Neuron (in vitro differentiated cells): ENCODE results near the gene MGMT.

ENCODE experiments used
- H2AFZ ChIP-seq: one replicate; pipeline ENCODE4 v1.6.1; 2013; ENCODE audit warnings: low read depth, mild to moderate bottlenecking, inconsistent platforms, low read length, moderate library complexity
- H3K27me3 ChIP-seq: one replicate; pipeline ENCODE4 v1.6.1; 2013; ENCODE audit warnings: low read length; ENCODE audit not compliant: insufficient read depth
- H3K36me3 ChIP-seq: one replicate; pipeline ENCODE4 v1.6.1; 2013; ENCODE audit warnings: low read length; ENCODE audit not compliant: insufficient read depth
- H3K4me1 ChIP-seq: one replicate; pipeline ENCODE4 v1.6.1; 2013; ENCODE audit warnings: low read length; ENCODE audit not compliant: insufficient read depth
- H3K4me3 ChIP-seq: 2 replicates; pipeline ENCODE4 v1.5.1; 2013; ENCODE audit warnings: mild to moderate bottlenecking, low read length, moderate library complexity
- H3K9me3 ChIP-seq: one replicate; pipeline ENCODE4 v1.6.1; 2013; ENCODE audit warnings: low read length

MGMT gene

DNA sequence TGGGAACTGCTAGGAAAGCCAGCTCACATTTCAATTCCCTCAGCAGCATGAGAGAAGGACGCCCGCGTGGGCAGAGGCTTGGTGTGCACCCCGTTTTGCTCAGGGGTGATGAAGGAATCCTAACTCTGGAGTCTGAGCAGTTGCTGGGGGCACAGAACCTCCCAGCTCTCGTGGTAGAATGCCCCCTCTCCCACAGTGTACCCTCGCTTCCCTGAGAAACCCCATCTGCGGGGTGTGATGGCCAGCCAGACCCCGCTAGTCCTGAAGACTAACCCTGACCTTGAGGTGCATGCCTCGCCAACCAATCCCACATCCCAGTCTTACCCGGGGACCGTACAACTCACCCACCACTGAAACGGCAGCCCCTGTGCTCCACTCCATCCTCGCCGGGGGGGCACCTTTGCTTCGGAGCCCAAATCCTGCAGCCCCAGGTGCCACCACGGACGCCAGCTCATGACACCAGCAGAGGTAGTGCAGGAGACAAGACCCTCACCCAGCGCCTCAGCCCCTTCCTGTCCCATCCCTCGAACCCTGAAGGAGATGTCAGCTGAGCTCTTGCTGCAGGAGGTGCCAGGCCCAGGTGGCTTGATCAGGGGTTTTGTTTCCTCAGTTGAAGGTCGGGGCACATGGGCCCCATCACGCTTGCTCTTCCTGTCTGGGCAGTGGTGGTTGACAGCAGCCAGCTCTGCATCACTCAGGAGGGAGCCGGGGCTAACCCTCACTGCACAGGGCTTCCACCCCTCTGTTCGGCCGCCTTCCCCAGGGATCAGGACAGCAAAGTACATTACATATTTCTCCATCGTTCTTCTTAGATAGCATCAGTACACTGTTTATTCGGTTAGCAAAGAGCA, 236.5 kb downstream of the MGMT start:
- H3K9me3 ChIP-seq = no peaks in the 10 kb centered on the region
- H3K4me1 ChIP-seq = no peaks in the 10 kb centered on the region
- no peaks in the 10 kb centered on the region for H3K27me3 ChIP-seq

DNA sequence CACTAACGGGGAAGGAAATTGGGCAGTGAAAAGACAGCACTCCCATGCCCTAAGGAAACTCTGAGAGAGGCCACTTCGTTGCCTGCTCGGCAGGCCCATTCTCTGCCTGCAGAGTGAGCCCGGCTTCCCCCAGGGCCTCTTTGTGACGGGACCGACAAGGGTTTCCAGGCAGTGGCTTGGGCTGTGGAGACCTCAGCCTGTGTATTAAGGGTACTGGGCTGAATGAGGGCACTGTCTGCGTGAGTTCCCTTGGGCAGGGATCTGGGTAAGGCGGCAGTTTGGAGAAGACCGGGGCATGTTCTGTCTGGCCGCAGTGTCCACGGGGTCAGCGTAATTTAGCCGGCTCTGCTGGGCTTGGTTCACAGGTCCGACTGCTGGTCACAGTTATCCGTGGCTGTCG, 237.2 kb downstream of the MGMT start:
- Histone ChIP-seq H3K27me3 (no peaks in the 10 kb centered on the region), H3K4me1 (no peaks in the 10 kb centered on the region), H3K4me3 (no peak overlapping the region), H2AFZ (no peak overlapping the region), H3K36me3 (no peaks in the 10 kb centered on the region), H3K9me3 (no peaks in the 10 kb centered on the region)

More for the DNA sequence above, 236.5 kb downstream of the MGMT start:
- Histone ChIP-seq H3K36me3 (no peaks in the 10 kb centered on the region), H2AFZ (no peak overlapping the region), H3K4me3 (no peak overlapping the region)

DNA sequence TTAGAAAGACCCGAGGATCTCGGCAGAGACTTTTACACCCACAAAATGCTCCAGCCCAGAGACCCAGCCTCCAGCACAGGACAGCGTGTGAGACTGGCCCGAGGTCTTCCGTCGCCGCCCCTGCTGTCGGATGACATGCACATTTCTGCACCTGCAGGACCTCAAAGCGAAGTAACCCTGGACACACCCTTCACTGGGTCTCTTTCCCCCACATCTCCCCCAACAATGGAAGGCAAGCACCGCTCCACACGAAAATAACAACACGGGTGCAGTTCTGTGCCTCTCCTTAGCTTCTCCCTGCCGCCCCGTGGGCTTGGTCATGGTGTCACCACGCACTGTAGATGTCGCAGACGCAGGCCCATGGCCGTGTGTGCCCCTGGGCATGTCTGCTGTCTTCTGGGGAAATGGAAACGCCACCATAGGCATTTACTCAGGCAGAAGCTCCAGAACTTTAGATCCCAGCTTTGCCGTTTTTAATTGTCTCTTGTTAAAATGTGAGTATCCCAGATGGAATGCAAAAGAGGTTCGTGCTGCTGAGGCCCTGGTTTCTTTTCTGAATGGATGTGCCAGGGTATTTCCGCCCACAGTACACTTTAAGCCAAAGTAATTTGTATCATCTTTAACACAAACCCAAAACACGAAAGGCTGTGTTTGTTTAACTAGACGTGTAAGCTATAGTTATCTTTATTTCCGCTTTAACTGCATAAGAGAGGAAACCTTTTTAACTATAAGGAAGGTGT, 237.9 kb downstream of the MGMT start:
- Histone ChIP-seq H3K27me3 (no peaks in the 10 kb centered on the region), H2AFZ (no peak overlapping the region), H3K4me3 (no peak overlapping the region), H3K9me3 (no peaks in the 10 kb centered on the region), H3K36me3 (no peaks in the 10 kb centered on the region), H3K4me1 (no peaks in the 10 kb centered on the region)

GRCh38 chr10:129705676-129706075, 238.6 kb downstream of the MGMT start:
- Histone ChIP-seq H3K4me3 (no peak overlapping the region), H3K4me1 (no peaks in the 10 kb centered on the region), H2AFZ (no peak overlapping the region), H3K36me3 (no peaks in the 10 kb centered on the region), H3K27me3 (no peaks in the 10 kb centered on the region), H3K9me3 (no peaks in the 10 kb centered on the region)

- H3K36me3 ChIP-seq = no peaks in the 10 kb centered on the region
- H3K9me3 ChIP-seq = no peaks in the 10 kb centered on the region
- H3K4me3 ChIP-seq = no peak overlapping the region
- H2AFZ ChIP-seq = no peak overlapping the region
- H3K4me1 ChIP-seq = no peaks in the 10 kb centered on the region
- H3K27me3 ChIP-seq = no peaks in the 10 kb centered on the region
Observed at GRCh38 chr10:129706081-129706480, 239.0 kb downstream of the MGMT start.

- Histone ChIP-seq H2AFZ (no peak overlapping the region), H3K4me3 (no peak overlapping the region), H3K4me1 (no peaks in the 10 kb centered on the region)
Observed at GRCh38 chr10:129706523-129706922, 239.5 kb downstream of the MGMT start.

DNA sequence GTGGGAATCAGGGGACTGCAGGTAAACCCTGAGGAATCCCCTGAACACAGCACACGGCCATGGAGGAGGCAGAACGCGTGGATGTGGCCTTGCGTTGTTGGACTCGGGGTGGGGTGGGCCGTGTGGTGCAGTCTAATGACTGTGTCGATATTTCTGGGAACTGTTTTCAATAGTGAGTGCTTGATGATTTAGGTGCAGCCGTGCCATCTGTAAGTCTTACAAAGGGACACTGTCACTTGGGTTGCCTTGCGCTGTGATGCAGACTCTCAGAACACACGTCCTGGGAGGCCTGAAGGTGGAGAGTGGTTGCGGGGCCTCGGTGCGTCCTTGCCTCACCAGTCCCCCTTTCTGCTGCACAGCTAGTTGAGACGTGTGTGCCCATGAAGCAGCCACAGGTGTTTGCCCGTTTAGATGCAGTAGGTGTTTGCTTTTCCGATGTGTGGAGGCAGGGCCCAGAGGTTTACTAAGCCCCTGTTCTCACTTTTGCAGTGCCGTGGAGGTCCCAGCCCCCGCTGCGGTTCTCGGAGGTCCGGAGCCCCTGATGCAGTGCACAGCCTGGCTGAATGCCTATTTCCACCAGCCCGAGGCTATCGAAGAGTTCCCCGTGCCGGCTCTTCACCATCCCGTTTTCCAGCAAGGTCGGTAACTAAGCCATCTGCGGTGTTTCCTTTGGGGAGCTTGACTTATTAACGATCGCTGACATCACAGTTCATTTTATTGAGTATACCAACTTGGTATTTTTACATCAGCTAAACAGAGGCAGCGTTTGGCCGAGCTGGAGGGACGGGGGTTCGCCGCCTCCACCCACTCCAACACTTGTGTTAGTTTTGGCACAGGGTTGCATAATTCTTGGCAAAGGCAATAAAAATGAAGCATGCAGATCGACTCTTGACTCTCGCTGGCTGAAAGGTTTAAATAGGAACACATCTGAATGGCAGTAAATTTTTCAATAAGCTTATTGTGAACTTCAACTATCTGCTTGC, 240.7 kb downstream of the MGMT start:
- Histone ChIP-seq H2AFZ (no peak overlapping the region), H3K27me3 (no peaks in the 10 kb centered on the region), H3K4me1 (no peaks in the 10 kb centered on the region), H3K9me3 (no peaks in the 10 kb centered on the region), H3K36me3 (no peaks in the 10 kb centered on the region), H3K4me3 (no peak overlapping the region)

More at GRCh38 chr10:129706523-129706922, 239.5 kb downstream of the MGMT start:
- H3K36me3 ChIP-seq = no peaks in the 10 kb centered on the region
- no peaks in the 10 kb centered on the region for H3K27me3 ChIP-seq
- H3K9me3 ChIP-seq = no peaks in the 10 kb centered on the region

DNA sequence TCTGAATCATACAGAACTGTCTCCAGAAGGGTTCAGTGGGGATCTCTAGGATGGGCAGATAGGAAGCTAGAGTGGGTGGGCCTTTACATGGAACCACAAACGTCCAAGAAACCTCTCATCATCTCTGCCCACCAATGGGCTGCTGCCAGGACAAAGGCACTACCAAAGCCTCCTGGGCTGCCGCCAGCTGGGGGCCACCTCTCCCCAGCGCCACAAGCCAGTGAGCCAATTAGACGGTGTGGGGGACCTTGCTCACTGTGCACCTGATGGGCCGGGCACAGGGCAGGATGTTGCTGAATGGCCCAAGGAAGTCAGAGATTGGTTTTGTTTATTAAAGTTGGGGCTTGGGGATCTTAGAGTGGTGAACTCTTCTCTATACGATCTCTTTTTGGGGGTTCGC, 242.1 kb downstream of the MGMT start:
- Histone ChIP-seq H3K9me3 (no peaks in the 10 kb centered on the region), H2AFZ (no peak overlapping the region), H3K27me3 (no peaks in the 10 kb centered on the region), H3K4me1 (no peaks in the 10 kb centered on the region), H3K36me3 (no peaks in the 10 kb centered on the region), H3K4me3 (no peak overlapping the region)

DNA sequence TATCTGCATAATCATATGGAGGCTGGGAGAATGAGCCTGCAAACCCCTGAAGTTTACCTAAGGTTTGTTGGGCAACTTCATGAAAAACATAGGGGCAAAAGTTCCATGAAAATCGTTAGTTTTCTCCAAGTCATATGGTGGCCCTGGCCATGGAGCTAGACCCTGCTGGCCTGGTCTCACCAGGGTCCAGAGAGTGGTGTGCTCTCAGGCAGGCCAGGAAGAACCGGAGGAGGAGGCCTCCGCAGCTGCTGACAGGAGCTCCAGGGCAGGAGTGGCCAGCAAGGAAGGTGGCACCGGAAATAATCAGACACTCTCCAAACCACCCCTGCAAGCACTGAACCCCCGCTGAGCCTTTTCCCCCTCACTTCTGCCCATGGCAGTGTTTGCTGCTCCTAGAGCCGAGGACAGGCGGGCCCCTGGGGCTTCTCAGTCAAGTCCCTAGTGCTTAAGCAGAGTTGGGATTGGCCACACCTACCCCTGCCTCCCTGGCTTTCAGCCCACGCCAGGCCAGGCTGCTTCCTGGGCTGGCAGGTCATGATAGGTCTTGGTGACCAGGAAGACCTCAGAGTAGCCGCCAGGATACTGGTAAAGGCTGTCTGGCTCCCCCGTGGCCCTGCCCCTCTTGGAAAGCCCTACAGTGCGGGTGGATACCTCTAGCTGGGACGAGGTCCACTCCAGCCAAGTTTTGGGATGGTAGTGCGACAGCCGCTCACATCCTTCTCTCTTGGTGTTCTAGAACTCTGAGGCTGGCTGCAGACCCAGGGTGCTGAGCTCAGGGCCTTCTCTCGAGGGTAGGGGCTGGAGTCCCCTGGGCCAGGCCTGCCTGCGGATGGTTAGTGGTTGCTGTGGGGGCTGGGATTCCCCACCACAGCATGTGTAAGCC, 242.8 kb downstream of the MGMT start:
- no peaks in the 10 kb centered on the region for H3K9me3 ChIP-seq
- no peak overlapping the region for H3K4me3 ChIP-seq
- no peaks in the 10 kb centered on the region for H3K27me3 ChIP-seq
- H2AFZ ChIP-seq = no peak overlapping the region
- no peaks in the 10 kb centered on the region for H3K4me1 ChIP-seq
- no peaks in the 10 kb centered on the region for H3K36me3 ChIP-seq

GRCh38 chr10:129710510-129710847, 243.4 kb downstream of the MGMT start:
- H3K4me3 ChIP-seq = no peak overlapping the region

DNA sequence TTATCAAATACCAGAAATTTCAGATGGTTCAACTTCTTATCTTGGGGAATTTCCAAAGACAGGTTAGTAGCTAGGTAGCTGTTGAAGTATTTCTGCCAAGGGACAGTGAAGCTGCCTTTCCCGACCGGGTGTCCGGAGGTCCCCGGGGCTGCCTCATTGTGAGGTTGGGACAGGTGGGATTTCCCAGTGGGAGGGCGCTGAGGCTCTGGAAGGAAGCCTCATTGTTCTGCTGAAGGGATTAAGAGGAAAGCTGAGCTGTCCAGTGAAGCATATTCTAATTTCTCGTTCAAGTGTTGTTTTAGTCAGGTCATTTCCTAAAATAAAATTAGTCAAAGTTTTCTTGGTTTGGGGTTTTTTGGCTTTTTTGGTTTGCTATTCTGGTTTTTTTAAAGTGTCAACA, 244.2 kb downstream of the MGMT start:
- Histone ChIP-seq H3K4me1 (no peaks in the 10 kb centered on the region), H3K27me3 (no peaks in the 10 kb centered on the region), H3K9me3 (no peaks in the 10 kb centered on the region), H3K36me3 (no peaks in the 10 kb centered on the region), H3K4me3 (no peak overlapping the region), H2AFZ (no peak overlapping the region)

More at GRCh38 chr10:129710510-129710847, 243.4 kb downstream of the MGMT start:
- Histone ChIP-seq H2AFZ (no peak overlapping the region), H3K36me3 (no peaks in the 10 kb centered on the region), H3K4me1 (no peaks in the 10 kb centered on the region), H3K9me3 (no peaks in the 10 kb centered on the region), H3K27me3 (no peaks in the 10 kb centered on the region)

DNA sequence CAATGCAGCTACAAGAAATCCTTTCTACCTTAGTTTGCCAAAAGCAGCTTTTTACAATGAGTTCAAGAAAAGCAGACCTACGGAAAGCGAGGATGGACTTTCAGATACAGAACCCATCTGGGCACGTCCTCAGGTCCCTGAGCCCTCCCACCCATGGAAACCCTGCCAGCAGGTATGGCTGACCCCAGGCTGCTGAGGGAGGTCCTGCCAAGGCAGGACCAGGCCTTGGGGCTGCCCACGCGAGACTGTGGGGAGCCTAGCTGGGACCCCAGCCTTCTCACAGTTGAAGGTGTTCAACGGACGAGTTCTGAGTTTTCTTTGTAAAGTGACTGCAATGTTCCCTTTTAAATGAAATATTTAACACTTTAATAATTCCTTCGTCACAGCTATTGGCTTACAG, 245.0 kb downstream of the MGMT start:
- Histone ChIP-seq H3K27me3 (no peaks in the 10 kb centered on the region), H2AFZ (no peak overlapping the region), H3K4me1 (no peaks in the 10 kb centered on the region), H3K36me3 (no peaks in the 10 kb centered on the region), H3K4me3 (no peak overlapping the region), H3K9me3 (no peaks in the 10 kb centered on the region)
